Pancreas (tissue), 10 donors: ENCODE results near the gene ZEB2. TPM values are rescaled to one million over a fixed set of nuclear protein-coding genes. Genes with fewer than 3 reads are reported as not detected.
A peak's percentile ranks its signal among the peaks of the same experiment; 100 is the strongest.

Experiments
- ATAC-seq, 4 donors: fragments of 200-7000 bp; cut with Tn5 transposase; one replicate each; pipeline versions ENCODE4 v1.8.0 to v1.9.1; 2020; ENCODE audit warnings: mild to moderate bottlenecking in 4 of 4, moderate library complexity in 4 of 4
- DNase-seq, 6 donors: peaks; one replicate each; pipeline ENCODE4 v3.0.0-alpha.2; 2020
- FAIRE-seq: peaks from 2 replicates; lab custom pipeline; 2012; peaks lifted over from hg19 to GRCh38; lab: Jason Lieb, UNC
- H3K27ac ChIP-seq, 4 donors: fragments of 200-600 bp; sonication (generic); 1 replicate in 3 of 4; 2 replicates in 1 of 4; pipeline versions ENCODE4 v1.5.0 to v1.8.0; 2020
- H3K27me3 ChIP-seq, 4 donors: fragments of 200-600 bp; one replicate each; pipeline ENCODE4 v1.8.0; 2021
- H3K36me3 ChIP-seq, 3 donors: fragments of 200-600 bp; sonication (generic) in 1 of 3; one replicate each; pipeline versions ENCODE4 v1.5.0 to v1.8.0; 2020 to 2021
- H3K4me1 ChIP-seq, 3 donors: fragments of 200-600 bp; one replicate each; pipeline ENCODE4 v1.8.0; 2021
- H3K4me3 ChIP-seq, 4 donors: fragments of 200-600 bp; sonication (generic) in 2 of 4; one replicate each; pipeline versions ENCODE4 v1.5.0 to v1.8.0; 2020 to 2021
- H3K9me3 ChIP-seq, 4 donors: fragments of 200-600 bp; one replicate each; pipeline ENCODE4 v1.8.0; 2021
- CTCF ChIP-seq, 4 donors: fragments of 200-600 bp; sonication (generic) in 3 of 4; IDR thresholded peaks; one replicate each; pipeline versions ENCODE4 v1.5.0 to v1.8.0; 2021; ENCODE audit warnings: antibody characterized with exemption in 4 of 4
- WGBS, 2 donors: extraction: QIAGEN DNeasy Blood & Tissue Kit; methylation state at CpG; one replicate each; pipeline ENCODE4 v1.1.7; 2013; 5-methylcytosine and 5-hydroxymethylcytosine counted together
- intact Hi-C, 3 donors: fragments of 100-400 bp; cut with DNase I; formaldehyde crosslinking; loops; one replicate each; pipeline versions ENCODE4 v1.11.1 to v1.14.2; 2022
- polyA plus RNA-seq, 2 donors: library from polyadenylated mRNA; stranded (reverse); fragments of 200-250 nt; gene quantifications; one replicate each; pipeline ENCODE4 v1.2.3, GENCODE V29; 2013
- total RNA-seq, 6 donors: library from RNA; stranded (reverse); fragmentation: NEBNext Ultra II Directional in 4 of 6; extraction: Animal tissue kit (Norgen Biotek cat#: 25700) in 4 of 6; gene quantifications; one replicate each; pipeline versions ENCODE4 v1.2.1 to v1.2.4, GENCODE V29; 2021 to 2023
- donor health status: healthy with polysubstance abuse.
- donor health status: DM: no; HTN: no; CAD: no; lungs with moderate emphysema.
- donor health status: DM: no; HTN: no; CAD: no.
- donor health status: control.
- donor health status: control.
- donor health status: Bipolar disorder and iron deficiency.
- donor health status: DM: yes; HTN: yes; CAD: no.
- donor health status: DM: no; HTN: no; CAD: no.
- donor health status: DM: no; HTN: no; CAD: no.
- donor health status: DM: yes; HTN: yes; CAD: no.

The ZEB2 gene
- total and polyA plus RNA-seq, 8 donors, result 3.8 to 38.6 (median 5.7) TPM

GRCh38 chr2:144517866-144518747, 1.8 kb downstream of the ZEB2 start:
- Histone ChIP-seq H3K27me3 (peaks cover 0 to 16% (median 2%) of the 10 kb centered on the region in 4 donors), H3K9me3 (no peaks in the 10 kb centered on the region), H3K36me3 (no peaks in the 10 kb centered on the region), H3K27ac (peak overlapping the region in 2 of 4 donors; percentile 76 to 79), H3K4me1 (no peaks in the 10 kb centered on the region), H3K4me3 (peak overlapping the region; percentile 31 to 60 (median 40))
- ATAC-seq (no peak), FAIRE-seq (no peak), DNase-seq (no peak)
- WGBS, 2 donors, result 5 to 6% methylated on average over 21 of the region's 21 CpGs
- no peak for TF ChIP-seq CTCF (IDR thresholded peaks at IDR 0.05)
- intact Hi-C loops, result no loop called here

DNA sequence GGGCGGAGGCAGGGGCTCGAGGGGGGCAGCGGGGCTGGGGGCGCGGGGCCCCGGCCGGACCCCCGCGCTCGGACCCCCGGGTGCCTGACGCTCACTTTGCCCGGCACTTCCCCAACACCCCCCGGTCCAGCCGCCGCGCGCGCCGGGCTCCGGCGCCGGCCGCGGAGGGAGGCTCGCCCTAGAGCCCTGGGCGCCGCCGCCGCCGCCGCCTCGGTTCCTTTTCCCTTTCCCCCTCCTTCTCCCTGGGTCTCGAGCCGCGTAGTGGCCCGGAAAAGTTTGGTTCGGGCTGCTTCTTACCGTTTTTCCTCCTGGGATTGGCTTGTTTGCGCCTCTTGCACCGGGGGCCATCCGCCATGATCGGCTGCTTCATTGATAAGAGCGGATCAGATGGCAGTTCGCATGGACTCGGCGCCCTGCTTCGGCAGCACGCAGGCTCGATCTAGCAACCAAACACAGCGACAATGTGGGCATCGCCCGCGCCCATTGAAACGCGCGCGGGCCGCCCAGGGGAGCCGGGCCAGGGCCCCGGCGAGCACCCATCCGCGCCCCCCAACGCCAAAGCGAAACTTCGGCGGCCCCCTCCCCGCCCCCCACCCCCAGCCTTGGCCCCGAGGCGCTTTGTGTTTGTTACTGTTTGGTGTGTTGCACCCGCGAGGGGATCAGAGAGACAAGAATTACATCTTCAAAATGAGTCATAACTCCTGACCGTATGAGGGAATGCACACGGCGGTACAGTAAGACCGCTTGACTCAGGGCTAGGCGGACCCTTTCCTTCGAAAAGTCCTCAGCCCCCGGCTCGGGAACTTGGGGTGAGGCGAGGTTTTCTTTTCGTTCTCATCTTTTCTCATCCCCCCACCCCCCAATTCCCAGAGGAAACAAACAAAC, 2.7 kb downstream of the ZEB2 start:
- Histone ChIP-seq H3K9me3 (no peaks in the 10 kb centered on the region), H3K27ac (peak overlapping the region in 3 of 4 donors; percentile 44 to 79 (median 76)), H3K4me1 (no peaks in the 10 kb centered on the region), H3K27me3 (peaks cover 0 to 19% (median 2%) of the 10 kb centered on the region in 4 donors), H3K4me3 (peak overlapping the region; percentile 31 to 60 (median 40)), H3K36me3 (no peaks in the 10 kb centered on the region)
- no peak for FAIRE-seq
- ATAC-seq, result peak; percentile 38 to 58 (median 48)
- DNase-seq, result peak in 3 of 6 donors; percentile 36 to 70 (median 69)
- TF ChIP-seq CTCF (IDR thresholded peaks at IDR 0.05), result no peak
- intact Hi-C loops, result no loop called here
- 1% methylated on average over 50 to 83 of the region's 83 CpGs for WGBS, 2 donors

GRCh38 chr2:144516411-144516980, 3.4 kb downstream of the ZEB2 start:
- Histone ChIP-seq H3K36me3 (no peaks in the 10 kb centered on the region), H3K4me1 (no peaks in the 10 kb centered on the region), H3K27me3 (peaks cover 0 to 21% (median 2%) of the 10 kb centered on the region in 4 donors), H3K4me3 (peak overlapping the region; percentile 31 to 60 (median 40)), H3K27ac (peak overlapping the region in 3 of 4 donors; percentile 44 to 79 (median 76)), H3K9me3 (no peaks in the 10 kb centered on the region)
- TF ChIP-seq CTCF (IDR thresholded peaks at IDR 0.05), result no peak
- FAIRE-seq, result no peak
- peak in 1 of 4 donors; percentile 19 for ATAC-seq
- DNase-seq, result peak in 2 of 6 donors; percentile 62 to 64
- intact Hi-C loops, result no loop called here
- 1 to 2% methylated on average over 47 to 57 of the region's 57 CpGs for WGBS, 2 donors

- H3K27ac ChIP-seq, result peak overlapping the region in 3 of 4 donors; percentile 44 to 79 (median 76)
- H3K9me3 ChIP-seq, result no peaks in the 10 kb centered on the region
- H3K27me3 ChIP-seq, result peaks cover 0 to 21% (median 0%) of the 10 kb centered on the region in 4 donors
- no peaks in the 10 kb centered on the region for H3K36me3 ChIP-seq
- intact Hi-C loops, result no loop called here
- H3K4me1 ChIP-seq, result no peaks in the 10 kb centered on the region
- WGBS, 2 donors, result 7 to 10% methylated on average over 49 to 50 of the region's 50 CpGs
- ATAC-seq (peak in 3 of 4 donors; percentile 3 to 9 (median 5)), DNase-seq (peak in 2 of 6 donors; percentile 57 to 66), FAIRE-seq (no peak)
- no peak for TF ChIP-seq CTCF (IDR thresholded peaks at IDR 0.05)
- H3K4me3 ChIP-seq, result peak overlapping the region in 3 of 4 donors; percentile 13 to 60 (median 20)
These were observed 4.1 kb downstream of the ZEB2 start for GRCh38 chr2:144515696-144516410.
